SK-N-SH (cell line): ENCODE measurements around the gene RPL7L1.

Source experiments
- CHD2 ChIP-seq: fragments of 150-350 bp; IDR thresholded peaks from 2 replicates; pipeline ENCODE4 v1.6.1; 2018; ENCODE audit warnings: low read length; ENCODE audit not compliant: partially characterized antibody
- CTCF ChIP-seq: fragments of 200-600 bp; sonication (generic); IDR thresholded peaks from 2 replicates; pipeline ENCODE4 v1.6.1; 2017; ENCODE audit warnings: antibody characterized with exemption, mild to moderate bottlenecking, moderate library complexity
- EP300 ChIP-seq, 2 experiments: IDR thresholded peaks; 2 replicates each; pipeline versions ENCODE4 v1.4.0 to v1.6.1; 2012; ENCODE audit warnings: borderline replicate concordance in 1 of 2, low read depth in 1 of 2, low read length in 1 of 2
- EZH2phosphoT487 ChIP-seq: fragments of 200-600 bp; sonication (generic); IDR thresholded peaks from 2 replicates; pipeline ENCODE4 v1.6.1; 2017; ENCODE audit warnings: low read depth, mixed run types, mild to moderate bottlenecking, antibody characterized with exemption, moderate library complexity, borderline replicate concordance
- FOSL2 ChIP-seq: IDR thresholded peaks from 2 replicates; pipeline ENCODE4 v1.4.0; 2012; ENCODE audit warnings: low read depth, mild to moderate bottlenecking, moderate library complexity, borderline replicate concordance
- FOXM1 ChIP-seq: IDR thresholded peaks from 2 replicates; pipeline ENCODE4 v1.4.0; 2012; ENCODE audit warnings: low read depth, mild to moderate bottlenecking
- NFIC ChIP-seq: IDR thresholded peaks from 2 replicates; pipeline ENCODE4 v1.4.0; 2012; ENCODE audit warnings: borderline replicate concordance
- POLR2AphosphoS5 ChIP-seq: IDR thresholded peaks from 2 replicates; pipeline ENCODE4 v1.6.1; 2012; ENCODE audit warnings: low read depth, low read length
- RAD21 ChIP-seq: IDR thresholded peaks from 2 replicates; pipeline ENCODE4 v1.6.1; 2012; ENCODE audit warnings: mild to moderate bottlenecking, low read length
- TCF12 ChIP-seq: IDR thresholded peaks from 2 replicates; pipeline ENCODE4 v1.4.0; 2012
- TEAD4 ChIP-seq: IDR thresholded peaks from 2 replicates; pipeline ENCODE4 v1.4.0; 2012; ENCODE audit warnings: mild to moderate bottlenecking, borderline replicate concordance; ENCODE audit not compliant: insufficient read depth
- TF ChIP-seq, protein P1 (sequence below): IDR thresholded peaks from 2 replicates; pipeline ENCODE4 v1.4.0; 2012; ENCODE audit warnings: low read depth, borderline replicate concordance
- TF ChIP-seq, protein P2 (sequence below): IDR thresholded peaks from 2 replicates; pipeline ENCODE4 v1.6.1; 2012; ENCODE audit warnings: mild to moderate bottlenecking, low read depth, low read length, moderate library complexity

DNA sequence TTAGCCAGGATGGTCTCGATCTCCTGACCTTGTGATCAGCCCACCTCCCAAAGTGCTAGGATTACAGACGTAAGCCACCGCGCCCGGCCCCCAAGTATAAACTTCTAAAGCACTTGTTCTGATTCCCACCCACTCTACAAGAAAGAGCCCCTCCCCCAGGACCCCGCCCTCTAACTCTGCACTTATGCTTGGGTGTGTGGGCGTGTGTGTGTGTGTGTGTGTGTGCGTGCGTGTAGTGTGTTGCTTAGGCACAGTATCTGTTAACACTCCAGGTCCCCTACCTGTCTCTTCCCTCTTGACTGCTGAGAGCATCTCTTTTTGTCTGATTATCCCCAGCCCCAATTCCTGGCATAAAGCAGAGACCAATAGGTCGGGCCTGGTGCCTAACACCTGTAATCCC is 30.4 kb downstream of the RPL7L1 start:
- TF ChIP-seq RAD21 (no peak), EP300 (IDR thresholded peaks at IDR 0.05; ENCODE audit: borderline replicate concordance in 1 of 2, low read depth in 1 of 2, low read length in 1 of 2) (no peak), CTCF (no peak), POLR2AphosphoS5 (no peak), TCF12 (no peak), TEAD4 (no peak), NFIC (no peak), CHD2 (no peak), EZH2phosphoT487 (no peak), FOSL2 (no peak), FOXM1 (no peak)
- TF ChIP-seq, protein P1, sequence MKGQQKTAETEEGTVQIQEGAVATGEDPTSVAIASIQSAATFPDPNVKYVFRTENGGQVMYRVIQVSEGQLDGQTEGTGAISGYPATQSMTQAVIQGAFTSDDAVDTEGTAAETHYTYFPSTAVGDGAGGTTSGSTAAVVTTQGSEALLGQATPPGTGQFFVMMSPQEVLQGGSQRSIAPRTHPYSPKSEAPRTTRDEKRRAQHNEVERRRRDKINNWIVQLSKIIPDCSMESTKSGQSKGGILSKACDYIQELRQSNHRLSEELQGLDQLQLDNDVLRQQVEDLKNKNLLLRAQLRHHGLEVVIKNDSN: no peak
- TF ChIP-seq, protein P2, sequence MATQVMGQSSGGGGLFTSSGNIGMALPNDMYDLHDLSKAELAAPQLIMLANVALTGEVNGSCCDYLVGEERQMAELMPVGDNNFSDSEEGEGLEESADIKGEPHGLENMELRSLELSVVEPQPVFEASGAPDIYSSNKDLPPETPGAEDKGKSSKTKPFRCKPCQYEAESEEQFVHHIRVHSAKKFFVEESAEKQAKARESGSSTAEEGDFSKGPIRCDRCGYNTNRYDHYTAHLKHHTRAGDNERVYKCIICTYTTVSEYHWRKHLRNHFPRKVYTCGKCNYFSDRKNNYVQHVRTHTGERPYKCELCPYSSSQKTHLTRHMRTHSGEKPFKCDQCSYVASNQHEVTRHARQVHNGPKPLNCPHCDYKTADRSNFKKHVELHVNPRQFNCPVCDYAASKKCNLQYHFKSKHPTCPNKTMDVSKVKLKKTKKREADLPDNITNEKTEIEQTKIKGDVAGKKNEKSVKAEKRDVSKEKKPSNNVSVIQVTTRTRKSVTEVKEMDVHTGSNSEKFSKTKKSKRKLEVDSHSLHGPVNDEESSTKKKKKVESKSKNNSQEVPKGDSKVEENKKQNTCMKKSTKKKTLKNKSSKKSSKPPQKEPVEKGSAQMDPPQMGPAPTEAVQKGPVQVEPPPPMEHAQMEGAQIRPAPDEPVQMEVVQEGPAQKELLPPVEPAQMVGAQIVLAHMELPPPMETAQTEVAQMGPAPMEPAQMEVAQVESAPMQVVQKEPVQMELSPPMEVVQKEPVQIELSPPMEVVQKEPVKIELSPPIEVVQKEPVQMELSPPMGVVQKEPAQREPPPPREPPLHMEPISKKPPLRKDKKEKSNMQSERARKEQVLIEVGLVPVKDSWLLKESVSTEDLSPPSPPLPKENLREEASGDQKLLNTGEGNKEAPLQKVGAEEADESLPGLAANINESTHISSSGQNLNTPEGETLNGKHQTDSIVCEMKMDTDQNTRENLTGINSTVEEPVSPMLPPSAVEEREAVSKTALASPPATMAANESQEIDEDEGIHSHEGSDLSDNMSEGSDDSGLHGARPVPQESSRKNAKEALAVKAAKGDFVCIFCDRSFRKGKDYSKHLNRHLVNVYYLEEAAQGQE: no peak
